ENCODE data around the gene PSD2. TPM values are rescaled to one million over a fixed set of nuclear protein-coding genes. Genes with fewer than 3 reads are reported as not detected.

The PSD2 gene
- total RNA-seq, 2 donors from 2014 or later, result 0.05 to 0.11 TPM

DNA sequence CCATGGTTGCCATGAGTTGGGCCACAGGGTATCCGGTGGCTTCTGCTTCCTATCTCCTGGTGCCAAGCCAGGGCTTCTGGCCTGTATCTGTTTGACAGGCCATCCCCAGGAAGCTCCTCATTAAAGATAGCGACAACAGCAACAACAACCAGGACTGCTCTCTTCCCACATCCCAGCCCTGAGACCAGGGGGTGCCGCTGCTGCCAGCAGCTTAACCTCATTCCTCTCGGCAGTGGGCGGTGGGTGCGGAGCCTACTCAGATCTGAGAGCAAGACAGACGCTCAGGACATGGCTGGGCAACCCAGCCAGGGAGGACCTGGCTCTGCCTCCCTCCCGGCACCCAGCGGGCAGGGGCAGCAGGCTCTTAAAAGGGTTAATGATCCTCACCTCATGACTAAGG is 98.3 kb downstream of the PSD2 start:
- Histone ChIP-seq H3K9me3 (no peaks in the 10 kb centered on the region), H3K9ac (ENCODE audit: low read depth in 2 of 2, low read length in 2 of 2) (no peak overlapping the region), H3K27me3 (no peaks in the 10 kb centered on the region), H3K27ac (no peak overlapping the region), H3K36me3 (no peaks in the 10 kb centered on the region), H3K4me3 (no peak overlapping the region), H3K4me1 (no peaks in the 10 kb centered on the region)
- no peak for TF ChIP-seq CTCF (IDR thresholded peaks at IDR 0.05)
- intact Hi-C loops (cut with DNase I), result no loop called here
- no peak for DNase-seq

Other genes starting within 250 kb of the PSD2 start
- 100 to 1,000 TPM; 146 to 155 TPM for gene UBE2D2, start 234.5 kb upstream of the PSD2 start, total RNA-seq
- 10 to 100 TPM; 32.3 to 40.4 TPM for gene CXXC5, start 147.5 kb upstream of the PSD2 start, total RNA-seq
- under 1 TPM; 0.10 to 0.48 TPM for gene NRG2, start 247.5 kb downstream of the PSD2 start, total RNA-seq

Data from colonic mucosa (tissue), 4 donors.